DMS 273 (cell line): ENCODE measurements around the gene TRAPPC2.

Experiments used
- DNase-seq: peaks from one replicate; lab custom pipeline; 2025; ENCODE audit not compliant: unreplicated experiment; lab: John Stamatoyannopoulos, UW

Gene TRAPPC2

GRCh38 chrX:13734278-13735172 lies at the start of gene TRAPPC2, which contains the start of gene OFD1:
Gene TRAPPC2 (minus strand): TSS chrX:13734620. CDS start chrX:13719963, 14,657 bp downstream.
Gene OFD1 (plus strand): TSS chrX:13734748. CDS start chrX:13735072, 324 bp downstream.
- peak; percentile 97 for DNase-seq

GRCh38 chrX:13780868-13781427 lies 46.5 kb upstream of the TRAPPC2 start:
- DNase-seq, result no peak

GRCh38 chrX:13778916-13779315 lies 44.5 kb upstream of the TRAPPC2 start:
- DNase-seq, result peak; percentile 31

- no peak for DNase-seq
These were observed 42.0 kb upstream of the TRAPPC2 start for GRCh38 chrX:13776387-13776786.

- DNase-seq, result no peak
These were observed 41.4 kb upstream of the TRAPPC2 start for GRCh38 chrX:13775837-13776236.

- DNase-seq, result peak; percentile 9
These were observed 40.3 kb upstream of the TRAPPC2 start for GRCh38 chrX:13774696-13775095.

GRCh38 chrX:13770013-13770535 lies 35.7 kb upstream of the TRAPPC2 start:
- DNase-seq, result no peak

- DNase-seq, result no peak
These were observed 34.5 kb upstream of the TRAPPC2 start for GRCh38 chrX:13768939-13769338.

- peak; percentile 56 for DNase-seq
These were observed 30.3 kb upstream of the TRAPPC2 start for GRCh38 chrX:13764765-13765164.

- DNase-seq, result no peak
These were observed 29.9 kb upstream of the TRAPPC2 start for GRCh38 chrX:13764281-13764680.

GRCh38 chrX:13763489-13763888 lies 29.1 kb upstream of the TRAPPC2 start:
- no peak for DNase-seq

GRCh38 chrX:13761606-13762414 lies 27.4 kb upstream of the TRAPPC2 start:
- no peak for DNase-seq

- no peak for DNase-seq
These were observed 26.0 kb upstream of the TRAPPC2 start for GRCh38 chrX:13760426-13760825.

- DNase-seq, result no peak
These were observed 24.8 kb upstream of the TRAPPC2 start for GRCh38 chrX:13759152-13759718.

GRCh38 chrX:13756381-13756780 lies 22.0 kb upstream of the TRAPPC2 start:
- no peak for DNase-seq

- no peak for DNase-seq
These were observed 20.8 kb upstream of the TRAPPC2 start for GRCh38 chrX:13755254-13755653.

- no peak for DNase-seq
These were observed 20.3 kb upstream of the TRAPPC2 start for GRCh38 chrX:13754765-13755164.

GRCh38 chrX:13752646-13753045 lies 18.2 kb upstream of the TRAPPC2 start:
- DNase-seq, result no peak

- no peak for DNase-seq
These were observed 17.7 kb upstream of the TRAPPC2 start for GRCh38 chrX:13752141-13752540.

GRCh38 chrX:13750812-13751211 lies 16.4 kb upstream of the TRAPPC2 start:
- DNase-seq, result no peak

GRCh38 chrX:13750204-13750603 lies 15.8 kb upstream of the TRAPPC2 start:
- DNase-seq, result peak; percentile 72
